ENCODE measurements around the gene GKAP1.
A peak's percentile ranks its signal among the peaks of the same experiment; 100 is the strongest.
"Not testable (repeated sequence)": the region's sequence is repeated elsewhere in the genome, so short reads cannot be mapped to it uniquely, and the experiment has no call there.

The GKAP1 gene

GRCh38 chr9:83815120-83815519, 2.4 kb downstream of the GKAP1 start:
- H3K27me3 ChIP-seq (ENCODE audit: insufficient read depth, low read length, poor library complexity, severe bottlenecking); H2AFZ ChIP-seq (ENCODE audit: low read length); H3K36me3 ChIP-seq (ENCODE audit: insufficient read depth, low read length); H3K79me2 ChIP-seq (ENCODE audit: insufficient read depth, low read length); H3K9me2 ChIP-seq (replicated peaks; ENCODE audit: low read depth, low read length); H3K9ac ChIP-seq (ENCODE audit: low read depth, low read length, poor library complexity, severe bottlenecking); H3K4me1 ChIP-seq (ENCODE audit: insufficient read depth, low read length, poor library complexity, severe bottlenecking); H3F3A ChIP-seq (ENCODE audit: low read depth); H4K20me1 ChIP-seq (ENCODE audit: insufficient read depth, low read length, poor library complexity, severe bottlenecking); H3K9me3 ChIP-seq (ENCODE audit: insufficient read depth, low read depth, low read length); H3K4me3 ChIP-seq (ENCODE audit: low read length, poor library complexity, severe bottlenecking): not testable (repeated sequence)
- H3K4me2 ChIP-seq (ENCODE audit: low read depth, low read length, poor library complexity, severe bottlenecking): peak overlapping the region; percentile 84

- H3K27me3 ChIP-seq (ENCODE audit: insufficient read depth, low read length, poor library complexity, severe bottlenecking); H3F3A ChIP-seq (ENCODE audit: low read depth); H3K9me3 ChIP-seq (ENCODE audit: insufficient read depth, low read depth, low read length); H4K20me1 ChIP-seq (ENCODE audit: insufficient read depth, low read length, poor library complexity, severe bottlenecking); H2AFZ ChIP-seq (ENCODE audit: low read length); H3K4me1 ChIP-seq (ENCODE audit: insufficient read depth, low read length, poor library complexity, severe bottlenecking); H3K79me2 ChIP-seq (ENCODE audit: insufficient read depth, low read length); H3K9me2 ChIP-seq (replicated peaks; ENCODE audit: low read depth, low read length); H3K36me3 ChIP-seq (ENCODE audit: insufficient read depth, low read length); H3K4me3 ChIP-seq (ENCODE audit: low read length, poor library complexity, severe bottlenecking); H3K4me2 ChIP-seq (ENCODE audit: low read depth, low read length, poor library complexity, severe bottlenecking); H3K9ac ChIP-seq (ENCODE audit: low read depth, low read length, poor library complexity, severe bottlenecking): not testable (repeated sequence)
Observed at GRCh38 chr9:83809213-83809612, 8.4 kb downstream of the GKAP1 start.

DNA sequence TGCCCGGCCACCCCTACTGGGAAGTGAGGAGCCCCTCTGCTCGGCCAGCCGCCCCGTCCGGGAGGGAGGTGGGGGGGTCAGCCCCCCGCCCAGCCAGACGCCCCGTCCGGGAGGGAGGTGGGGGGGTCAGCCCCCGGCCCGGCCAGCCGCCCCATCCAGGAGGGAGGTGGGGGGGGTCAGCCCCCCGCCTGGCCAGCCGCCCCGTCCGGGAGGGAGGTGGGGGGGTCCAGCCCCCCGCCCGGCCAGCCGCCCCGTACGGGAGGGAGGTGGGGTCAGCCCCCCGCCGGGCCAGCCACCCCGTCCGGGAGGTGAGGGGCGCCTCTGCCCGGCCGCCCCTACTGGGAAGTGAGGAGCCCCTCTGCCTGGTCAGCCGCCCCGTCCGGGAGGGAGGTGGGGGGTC, 13.1 kb downstream of the GKAP1 start:
- not testable (repeated sequence) for H3K27me3 ChIP-seq (ENCODE audit: insufficient read depth, low read length, poor library complexity, severe bottlenecking); H3K4me1 ChIP-seq (ENCODE audit: insufficient read depth, low read length, poor library complexity, severe bottlenecking); H3K4me3 ChIP-seq (ENCODE audit: low read length, poor library complexity, severe bottlenecking); H3K9ac ChIP-seq (ENCODE audit: low read depth, low read length, poor library complexity, severe bottlenecking); H3K4me2 ChIP-seq (ENCODE audit: low read depth, low read length, poor library complexity, severe bottlenecking); H3K9me3 ChIP-seq (ENCODE audit: insufficient read depth, low read depth, low read length); H4K20me1 ChIP-seq (ENCODE audit: insufficient read depth, low read length, poor library complexity, severe bottlenecking); H2AFZ ChIP-seq (ENCODE audit: low read length); H3F3A ChIP-seq (ENCODE audit: low read depth); H3K36me3 ChIP-seq (ENCODE audit: insufficient read depth, low read length); H3K9me2 ChIP-seq (replicated peaks; ENCODE audit: low read depth, low read length); H3K79me2 ChIP-seq (ENCODE audit: insufficient read depth, low read length)

DNA sequence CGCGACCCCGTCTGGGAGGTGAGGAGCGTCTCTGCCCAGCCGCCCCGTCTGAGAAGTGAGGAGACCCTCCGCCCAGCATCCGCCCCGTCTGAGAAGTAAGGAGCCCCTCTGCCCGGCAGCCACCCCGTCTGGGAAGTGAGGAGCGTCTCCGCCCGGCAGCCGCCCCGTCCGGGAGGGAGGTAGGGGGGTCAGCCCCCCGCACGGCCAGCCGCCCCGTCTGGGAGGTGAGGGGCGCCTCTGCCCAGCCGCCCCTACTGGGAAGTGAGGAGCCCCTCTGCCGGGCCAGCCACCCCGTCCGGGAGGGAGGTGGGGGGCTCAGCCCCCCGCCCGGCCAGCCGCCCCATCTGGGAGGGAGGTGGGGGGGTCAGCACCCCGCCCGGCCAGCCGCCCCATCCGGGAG, 13.6 kb downstream of the GKAP1 start:
- H3K9ac ChIP-seq (ENCODE audit: low read depth, low read length, poor library complexity, severe bottlenecking); H3K4me3 ChIP-seq (ENCODE audit: low read length, poor library complexity, severe bottlenecking); H2AFZ ChIP-seq (ENCODE audit: low read length); H3K27me3 ChIP-seq (ENCODE audit: insufficient read depth, low read length, poor library complexity, severe bottlenecking); H3F3A ChIP-seq (ENCODE audit: low read depth); H3K36me3 ChIP-seq (ENCODE audit: insufficient read depth, low read length); H3K9me3 ChIP-seq (ENCODE audit: insufficient read depth, low read depth, low read length); H4K20me1 ChIP-seq (ENCODE audit: insufficient read depth, low read length, poor library complexity, severe bottlenecking); H3K79me2 ChIP-seq (ENCODE audit: insufficient read depth, low read length); H3K9me2 ChIP-seq (replicated peaks; ENCODE audit: low read depth, low read length); H3K4me2 ChIP-seq (ENCODE audit: low read depth, low read length, poor library complexity, severe bottlenecking); H3K4me1 ChIP-seq (ENCODE audit: insufficient read depth, low read length, poor library complexity, severe bottlenecking): not testable (repeated sequence)

DNA sequence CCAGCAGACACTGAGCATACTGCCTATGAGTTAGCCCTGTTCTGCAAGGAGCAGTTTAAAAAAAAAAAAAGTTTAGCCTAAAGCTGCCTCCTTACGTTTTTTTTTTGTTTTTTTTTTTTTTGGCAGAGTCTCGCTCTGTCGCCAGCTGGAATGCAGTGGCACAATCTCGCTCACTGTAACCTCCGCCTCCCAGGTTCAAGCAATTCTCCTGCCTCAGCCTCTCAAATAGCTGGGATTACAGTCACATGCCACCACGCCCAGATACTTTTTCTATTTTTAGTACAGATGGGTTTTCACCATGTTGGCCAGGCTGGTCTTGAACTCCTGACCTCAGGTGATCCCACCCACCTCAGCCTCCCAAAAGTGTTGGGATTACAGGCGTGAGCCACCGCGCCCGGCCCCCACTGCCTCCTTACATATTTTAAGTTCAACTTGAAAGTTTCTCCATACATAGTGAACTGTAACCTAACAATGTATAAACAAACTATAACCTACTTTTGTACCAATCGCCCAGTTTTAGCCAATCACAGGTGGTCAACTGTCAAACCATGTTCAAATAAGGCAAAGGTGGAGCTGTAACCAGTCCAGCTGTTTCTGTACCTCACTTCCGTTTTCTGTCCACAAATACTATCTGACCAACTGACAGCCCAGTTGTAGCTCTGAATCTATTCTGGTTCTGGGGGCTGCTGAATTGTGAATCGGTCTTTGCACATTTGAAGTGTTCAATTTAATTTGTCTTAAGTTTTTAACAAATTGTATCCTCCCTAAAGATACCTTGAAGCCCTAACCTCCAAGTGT, 17.1 kb downstream of the GKAP1 start:
- TF ChIP-seq EZH2phosphoT487 (IDR thresholded peaks at IDR 0.05; ENCODE audit: borderline replicate concordance): no peak
- TF ChIP-seq, protein P1, sequence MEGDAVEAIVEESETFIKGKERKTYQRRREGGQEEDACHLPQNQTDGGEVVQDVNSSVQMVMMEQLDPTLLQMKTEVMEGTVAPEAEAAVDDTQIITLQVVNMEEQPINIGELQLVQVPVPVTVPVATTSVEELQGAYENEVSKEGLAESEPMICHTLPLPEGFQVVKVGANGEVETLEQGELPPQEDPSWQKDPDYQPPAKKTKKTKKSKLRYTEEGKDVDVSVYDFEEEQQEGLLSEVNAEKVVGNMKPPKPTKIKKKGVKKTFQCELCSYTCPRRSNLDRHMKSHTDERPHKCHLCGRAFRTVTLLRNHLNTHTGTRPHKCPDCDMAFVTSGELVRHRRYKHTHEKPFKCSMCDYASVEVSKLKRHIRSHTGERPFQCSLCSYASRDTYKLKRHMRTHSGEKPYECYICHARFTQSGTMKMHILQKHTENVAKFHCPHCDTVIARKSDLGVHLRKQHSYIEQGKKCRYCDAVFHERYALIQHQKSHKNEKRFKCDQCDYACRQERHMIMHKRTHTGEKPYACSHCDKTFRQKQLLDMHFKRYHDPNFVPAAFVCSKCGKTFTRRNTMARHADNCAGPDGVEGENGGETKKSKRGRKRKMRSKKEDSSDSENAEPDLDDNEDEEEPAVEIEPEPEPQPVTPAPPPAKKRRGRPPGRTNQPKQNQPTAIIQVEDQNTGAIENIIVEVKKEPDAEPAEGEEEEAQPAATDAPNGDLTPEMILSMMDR (conservative IDR thresholded peaks at IDR 0.05; ENCODE audit: low read length): no peak
- Histone ChIP-seq H3K9me3 (ENCODE audit: insufficient read depth, low read depth, low read length) (no peaks in the 10 kb centered on the region), H3K4me1 (ENCODE audit: insufficient read depth, low read length, poor library complexity, severe bottlenecking) (no peaks in the 10 kb centered on the region), H2AFZ (ENCODE audit: low read length) (no peak overlapping the region), H3K9ac (ENCODE audit: low read depth, low read length, poor library complexity, severe bottlenecking) (no peak overlapping the region), H3K4me2 (ENCODE audit: low read depth, low read length, poor library complexity, severe bottlenecking) (no peak overlapping the region), H3K27me3 (ENCODE audit: insufficient read depth, low read length, poor library complexity, severe bottlenecking) (no peaks in the 10 kb centered on the region), H3K79me2 (ENCODE audit: insufficient read depth, low read length) (no peaks in the 10 kb centered on the region), H3K4me3 (ENCODE audit: low read length, poor library complexity, severe bottlenecking) (no peak overlapping the region), H3F3A (ENCODE audit: low read depth) (no peaks in the 10 kb centered on the region), H3K36me3 (ENCODE audit: insufficient read depth, low read length) (peaks cover 5% of the 10 kb centered on the region; the same call in 1 of the 2 replicates), H3K9me2 (replicated peaks; ENCODE audit: low read depth, low read length) (no peaks in the 10 kb centered on the region), H4K20me1 (ENCODE audit: insufficient read depth, low read length, poor library complexity, severe bottlenecking) (no peaks in the 10 kb centered on the region)
